HTERT RPE-1 (cell line): ENCODE results near the gene MRNIP.

ENCODE experiments used
- in situ Hi-C: fragments of 300-500 bp; cut with MboI; formaldehyde crosslinking; loops from 4 replicates; pipeline ENCODE4 v1.14.3; 2020; ENCODE audit warnings: low sequenced_read_pairs

MRNIP gene

DNA sequence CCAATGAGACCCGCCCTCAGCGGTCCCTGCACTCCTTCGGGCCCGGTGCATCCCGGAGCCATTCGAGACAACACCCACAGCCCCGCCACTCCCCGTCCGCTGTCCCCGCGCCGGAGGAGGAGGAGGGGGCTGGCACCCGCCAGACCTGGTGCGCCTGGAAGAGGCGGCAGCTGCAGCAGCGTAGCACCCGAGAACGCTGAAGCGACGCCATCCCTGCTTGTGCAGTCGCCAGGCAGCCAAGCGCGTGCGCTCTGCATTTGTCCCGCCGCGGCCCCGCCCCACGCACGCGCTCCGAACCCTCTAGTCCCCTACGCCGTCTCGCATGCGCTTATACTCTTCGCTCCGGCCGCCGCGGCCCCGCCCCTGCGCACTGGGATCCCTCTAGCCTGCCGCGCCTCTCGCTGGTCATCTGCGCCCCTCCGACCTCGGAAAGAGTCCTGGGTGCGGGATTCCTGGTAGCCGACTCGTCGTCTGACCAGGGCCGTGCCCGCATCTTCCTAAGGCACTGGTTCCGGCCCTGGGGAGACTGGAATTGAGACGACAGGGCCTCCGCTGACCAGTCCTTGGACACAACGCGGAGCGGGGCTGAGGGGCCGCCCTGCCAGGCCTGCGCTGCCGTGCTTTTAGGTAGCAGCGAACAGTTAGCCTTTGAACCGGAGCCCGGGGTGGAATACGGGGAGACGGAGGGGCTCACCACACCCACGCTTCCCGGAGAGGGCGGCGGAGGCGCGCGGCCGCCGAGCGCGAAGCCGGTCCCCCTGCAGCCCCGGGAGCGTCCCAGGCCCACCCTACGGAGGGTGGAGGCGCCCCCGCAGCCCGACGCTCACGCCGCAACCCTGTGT lies at the start of gene MRNIP:
MRNIP (minus strand) TSS at position 232 of the 842 bp plus-strand sequence; CDS start at position 211, 21 bp downstream.
- in situ Hi-C loops, result no loop called here

GRCh38 chr5:179907556-179908324 lies 49.1 kb upstream of the MRNIP start, which contains the start of gene TBC1D9B:
TBC1D9B (minus strand) TSS chr5:179907897; CDS start chr5:179907821, 76 bp downstream.
- in situ Hi-C loops, result no loop called here

DNA sequence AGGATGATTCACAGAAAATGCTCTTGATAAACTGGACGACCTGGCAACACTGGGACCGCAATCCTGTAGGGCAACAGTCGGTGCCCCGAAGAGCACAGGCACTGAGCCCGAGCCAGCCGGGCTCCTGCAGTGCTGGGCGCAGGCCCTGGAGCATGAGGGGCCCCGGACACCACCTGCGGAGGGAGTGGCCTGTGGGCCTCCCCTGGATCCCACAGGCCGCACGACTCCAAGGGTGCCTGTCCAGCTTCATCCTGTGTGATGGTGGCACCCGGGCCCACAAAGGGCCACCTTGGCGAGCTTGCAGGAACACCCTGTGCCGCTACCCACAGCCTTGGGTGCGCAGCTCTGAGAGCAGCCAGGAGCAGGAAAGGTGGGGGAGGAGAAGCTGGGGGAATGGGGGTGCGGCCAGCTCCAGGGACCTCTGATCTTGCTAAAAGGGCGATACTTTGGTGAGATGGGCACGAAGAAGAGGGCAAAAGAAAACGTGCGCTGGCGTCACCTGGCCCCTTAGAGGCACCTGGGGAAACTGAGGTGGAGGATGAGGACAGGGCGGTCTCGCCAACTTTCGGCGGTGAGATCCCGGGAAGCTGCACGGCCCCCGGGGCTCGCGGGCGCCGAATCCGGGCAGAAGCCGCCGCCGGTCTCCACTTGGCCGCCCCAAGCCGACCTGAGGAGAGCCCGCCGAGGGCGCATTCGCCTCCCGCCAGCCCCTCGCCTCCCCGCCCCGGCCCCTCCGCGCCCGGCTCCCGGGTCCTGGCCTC lies 48.4 kb upstream of the MRNIP start:
- in situ Hi-C loops, result no loop called here

DNA sequence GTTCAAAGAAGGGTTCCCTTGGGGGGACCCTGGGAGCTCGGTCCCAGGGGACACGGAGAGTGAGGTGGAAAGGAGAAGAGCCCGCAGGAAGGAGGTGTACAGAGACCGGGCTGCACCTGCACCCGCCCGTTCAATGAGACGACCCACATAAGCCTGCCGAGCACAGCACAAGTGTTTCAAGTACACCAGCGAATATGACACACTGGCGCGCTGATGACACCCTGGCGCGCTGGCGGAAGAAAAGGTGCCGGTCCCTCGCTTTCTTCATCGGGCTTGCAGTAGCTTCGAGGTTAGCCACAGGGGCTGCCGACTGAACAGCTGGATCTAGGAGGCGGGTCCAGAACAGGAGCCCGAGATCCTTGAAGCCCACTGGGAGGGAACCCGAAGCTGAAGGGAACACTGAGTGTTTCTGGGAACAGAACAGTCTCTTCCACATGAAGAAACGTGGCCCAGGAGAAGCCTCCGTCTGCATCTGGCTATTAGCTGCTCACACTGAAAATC lies 47.7 kb upstream of the MRNIP start:
- in situ Hi-C loops, result no loop called here

GRCh38 chr5:179905161-179905560 lies 46.5 kb upstream of the MRNIP start:
- in situ Hi-C loops, result no loop called here

- in situ Hi-C loops, result no loop called here
Observed at GRCh38 chr5:179904463-179905160, 46.0 kb upstream of the MRNIP start.

DNA sequence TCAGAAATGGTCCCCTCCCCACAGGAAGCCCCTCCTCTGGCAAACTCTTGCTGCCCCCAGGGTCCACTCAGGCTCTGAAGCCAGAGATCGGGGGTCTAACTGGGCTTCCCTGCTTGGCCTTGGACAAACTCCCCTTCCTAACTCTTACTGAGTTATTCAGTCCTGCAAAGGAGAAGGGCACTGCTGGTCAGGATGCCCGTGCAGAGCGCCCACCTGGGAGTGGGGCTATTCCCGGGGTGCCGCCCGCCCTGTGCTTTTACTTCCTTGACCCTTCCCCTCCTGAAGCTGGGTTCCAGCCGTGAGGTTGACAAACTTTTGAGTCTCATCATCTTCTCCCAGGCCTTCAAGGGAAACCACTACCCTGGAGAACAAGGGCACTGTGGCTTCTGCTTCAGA lies 44.1 kb upstream of the MRNIP start:
- in situ Hi-C loops, result no loop called here

DNA sequence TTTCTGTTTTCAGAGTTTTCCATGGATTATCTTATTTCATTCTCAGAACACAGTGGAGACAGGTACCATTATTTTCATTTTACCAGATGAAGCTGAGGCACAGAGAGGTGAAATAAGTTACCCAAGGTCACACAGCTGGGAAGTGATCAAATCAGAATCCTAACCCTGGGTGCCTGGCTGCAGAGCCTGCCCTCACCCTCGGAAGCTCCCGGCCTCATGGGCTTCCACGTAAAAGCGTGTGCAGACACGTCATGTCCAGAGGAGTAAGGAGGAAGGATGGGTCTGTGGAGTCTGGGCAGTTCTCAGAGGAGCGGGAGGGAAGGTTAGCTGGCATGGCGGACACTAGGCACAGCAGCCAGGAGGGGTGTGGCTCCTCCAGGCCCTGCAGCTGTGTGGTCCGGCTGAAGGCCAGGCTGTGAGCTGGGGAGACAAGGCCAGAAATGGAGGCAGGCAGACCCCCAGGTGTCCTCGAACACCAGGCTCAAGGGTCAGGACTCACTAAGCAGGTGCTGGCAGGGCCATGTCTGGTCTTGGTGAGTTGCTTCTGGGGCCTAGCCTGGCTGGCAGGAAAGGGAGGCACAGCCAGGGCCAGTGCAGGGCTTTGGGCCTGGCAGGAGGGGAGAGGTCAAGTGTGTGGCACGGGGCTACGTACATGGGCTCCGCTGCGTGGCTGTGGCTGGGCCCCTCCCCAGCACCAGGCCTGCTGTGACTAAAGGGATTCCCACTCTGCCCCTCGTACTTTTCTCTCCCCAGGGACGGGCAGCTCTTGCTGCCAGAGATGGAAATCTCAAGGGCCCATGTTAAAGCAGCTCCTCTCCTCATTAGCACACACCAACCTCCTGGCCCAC lies 43.5 kb upstream of the MRNIP start:
- in situ Hi-C loops, result no loop called here

DNA sequence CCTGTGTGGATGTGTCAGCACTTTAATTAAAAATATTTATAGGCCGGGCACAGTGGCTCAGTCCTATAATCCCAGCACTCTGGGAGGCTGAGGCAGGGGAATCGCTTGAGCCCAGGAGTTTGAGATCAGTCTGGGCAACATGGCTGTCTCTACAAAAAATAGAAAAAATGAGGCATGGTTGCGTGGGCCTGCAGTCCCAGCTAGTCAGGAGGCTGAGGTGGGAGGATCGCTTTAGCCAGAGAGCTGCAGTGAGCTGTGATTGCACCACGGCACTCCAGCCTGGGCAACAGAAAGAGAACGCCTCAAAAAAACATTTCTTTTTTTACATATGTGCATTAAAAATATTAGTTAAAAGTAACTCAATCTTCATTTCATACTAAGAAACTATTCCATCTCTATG lies 42.8 kb upstream of the MRNIP start:
- in situ Hi-C loops, result no loop called here

GRCh38 chr5:179900711-179901110 lies 42.1 kb upstream of the MRNIP start:
- in situ Hi-C loops, result no loop called here

GRCh38 chr5:179900206-179900605 lies 41.6 kb upstream of the MRNIP start:
- in situ Hi-C loops, result no loop called here

DNA sequence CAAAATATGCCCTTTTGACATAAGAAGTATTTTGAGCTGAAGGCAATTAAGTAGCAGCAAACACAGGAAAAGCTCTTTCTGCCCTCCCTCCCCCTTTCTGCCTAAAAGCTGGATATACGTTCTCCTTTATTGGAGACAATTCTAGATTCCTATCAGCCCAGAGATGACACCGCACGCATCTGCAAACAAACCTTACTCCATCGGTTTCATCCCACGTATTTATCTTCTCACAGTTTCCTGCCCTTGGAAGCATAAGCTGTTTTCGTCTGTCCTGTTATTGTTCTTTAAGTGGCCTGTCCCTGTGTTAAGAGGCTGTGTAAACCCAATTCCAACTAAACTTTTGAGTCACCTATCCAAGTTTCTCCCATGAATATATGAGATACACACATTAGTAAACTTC lies 37.2 kb upstream of the MRNIP start:
- in situ Hi-C loops, result no loop called here

GRCh38 chr5:179893958-179894895 lies 35.6 kb upstream of the MRNIP start:
- in situ Hi-C loops, result no loop called here

DNA sequence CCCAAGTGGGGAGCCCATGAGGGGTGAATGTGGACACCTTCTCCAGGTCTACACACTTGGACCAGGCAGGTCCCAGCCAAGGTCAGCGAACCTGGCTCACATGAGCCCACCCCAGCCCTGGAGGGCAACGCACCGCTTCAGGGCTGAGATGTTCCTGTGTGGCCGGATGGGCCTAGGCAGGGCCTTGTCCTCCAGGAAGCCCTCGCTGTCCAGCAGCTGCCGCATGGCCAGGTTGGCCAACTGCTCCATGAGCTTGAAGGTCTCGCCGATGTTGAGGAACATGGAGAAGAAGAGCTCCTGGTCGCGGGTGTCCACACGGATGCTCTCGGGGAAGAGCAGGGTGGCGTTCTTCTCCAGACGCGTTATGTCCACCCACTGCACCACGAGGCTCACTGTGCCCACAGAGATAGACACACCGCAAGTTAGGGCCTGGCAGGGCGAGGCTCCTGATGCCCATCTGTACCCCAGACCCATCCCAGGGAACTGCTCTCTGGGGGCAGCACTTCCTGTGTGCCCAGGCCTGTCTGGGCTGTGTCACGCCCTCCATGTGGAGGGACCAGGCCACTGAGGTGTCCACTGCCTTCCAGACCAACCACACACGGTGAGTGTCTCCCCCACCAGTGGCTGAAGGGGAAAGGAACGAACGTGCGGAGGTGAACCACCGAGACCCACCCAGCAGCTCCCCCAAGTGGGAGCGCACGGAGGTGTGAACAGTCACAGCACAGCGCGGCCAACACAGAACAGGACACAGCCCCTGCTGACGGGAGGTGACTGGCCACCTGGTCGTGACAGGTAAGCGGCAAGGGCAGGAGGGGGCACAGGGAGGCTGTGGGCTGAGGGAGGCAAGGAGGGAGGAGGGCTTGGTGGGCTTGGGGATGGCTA lies 34.7 kb upstream of the MRNIP start:
- in situ Hi-C loops, result no loop called here

- in situ Hi-C loops, result no loop called here
Observed at GRCh38 chr5:179892255-179892654, 33.6 kb upstream of the MRNIP start.

GRCh38 chr5:179890751-179891682 lies 32.4 kb upstream of the MRNIP start:
- in situ Hi-C loops, result no loop called here
